Measurements from ENCODE around the gene WHRN.

The WHRN gene

DNA sequence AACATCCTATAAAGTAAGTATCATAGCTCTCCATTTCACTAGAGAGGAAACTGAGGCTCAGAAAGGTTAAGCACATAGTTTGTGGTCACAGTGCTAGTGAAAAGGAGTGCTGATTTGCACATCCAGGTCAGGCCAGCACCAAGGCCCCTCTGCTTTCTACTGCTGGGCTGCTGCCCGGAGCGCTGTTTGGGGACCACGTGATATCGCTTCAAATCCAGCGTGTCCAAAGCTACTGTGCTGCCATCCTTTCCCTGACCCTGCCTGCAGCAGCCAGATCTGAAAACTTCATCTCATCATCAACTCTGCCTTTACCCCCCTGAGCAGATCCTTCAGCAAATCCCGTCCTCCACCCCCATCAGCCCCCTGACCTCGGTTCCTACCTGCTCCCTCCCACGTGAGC lies 76.8 kb downstream of the WHRN start:
- no peak for DNase-seq (ENCODE audit: low read depth)
- TF ChIP-seq, protein P1, sequence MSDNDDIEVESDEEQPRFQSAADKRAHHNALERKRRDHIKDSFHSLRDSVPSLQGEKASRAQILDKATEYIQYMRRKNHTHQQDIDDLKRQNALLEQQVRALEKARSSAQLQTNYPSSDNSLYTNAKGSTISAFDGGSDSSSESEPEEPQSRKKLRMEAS (IDR thresholded peaks at IDR 0.05; ENCODE audit: low read depth, low read length), result no peak
- TF ChIP-seq, protein P2, sequence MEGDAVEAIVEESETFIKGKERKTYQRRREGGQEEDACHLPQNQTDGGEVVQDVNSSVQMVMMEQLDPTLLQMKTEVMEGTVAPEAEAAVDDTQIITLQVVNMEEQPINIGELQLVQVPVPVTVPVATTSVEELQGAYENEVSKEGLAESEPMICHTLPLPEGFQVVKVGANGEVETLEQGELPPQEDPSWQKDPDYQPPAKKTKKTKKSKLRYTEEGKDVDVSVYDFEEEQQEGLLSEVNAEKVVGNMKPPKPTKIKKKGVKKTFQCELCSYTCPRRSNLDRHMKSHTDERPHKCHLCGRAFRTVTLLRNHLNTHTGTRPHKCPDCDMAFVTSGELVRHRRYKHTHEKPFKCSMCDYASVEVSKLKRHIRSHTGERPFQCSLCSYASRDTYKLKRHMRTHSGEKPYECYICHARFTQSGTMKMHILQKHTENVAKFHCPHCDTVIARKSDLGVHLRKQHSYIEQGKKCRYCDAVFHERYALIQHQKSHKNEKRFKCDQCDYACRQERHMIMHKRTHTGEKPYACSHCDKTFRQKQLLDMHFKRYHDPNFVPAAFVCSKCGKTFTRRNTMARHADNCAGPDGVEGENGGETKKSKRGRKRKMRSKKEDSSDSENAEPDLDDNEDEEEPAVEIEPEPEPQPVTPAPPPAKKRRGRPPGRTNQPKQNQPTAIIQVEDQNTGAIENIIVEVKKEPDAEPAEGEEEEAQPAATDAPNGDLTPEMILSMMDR (IDR thresholded peaks at IDR 0.05; ENCODE audit: low read depth, low read length), result no peak
- TF ChIP-seq MYC (IDR thresholded peaks at IDR 0.05; ENCODE audit: low read depth, low read length), result no peak
- no peak for TF ChIP-seq POLR2A (IDR thresholded peaks at IDR 0.05; ENCODE audit: extremely low read depth, insufficient read length)
- no peak overlapping the region for H3K4me3 ChIP-seq (ENCODE audit: low read depth, low read length)

DNA sequence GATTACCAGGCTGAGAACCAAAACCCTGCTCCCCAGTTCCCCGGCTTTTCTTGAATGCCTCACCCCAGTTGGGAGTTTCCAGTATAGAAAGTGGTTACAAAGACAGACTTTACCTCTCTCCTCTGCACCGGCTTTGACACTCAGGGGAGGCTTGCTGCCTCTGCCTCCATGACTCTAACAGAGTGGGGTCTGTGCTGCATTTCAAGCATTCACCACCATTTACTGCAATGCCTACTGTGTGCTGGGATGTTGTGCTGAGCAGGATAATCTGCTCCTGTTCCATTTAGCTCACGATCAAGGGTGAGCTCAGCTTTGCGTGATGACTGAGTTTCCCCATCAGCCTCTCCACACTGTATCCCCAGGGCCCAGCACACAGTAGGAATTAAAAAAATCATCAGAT lies 77.6 kb downstream of the WHRN start:
- TF ChIP-seq MYC (IDR thresholded peaks at IDR 0.05; ENCODE audit: low read depth, low read length), result no peak
- TF ChIP-seq, protein P1 (IDR thresholded peaks at IDR 0.05; ENCODE audit: low read depth, low read length), result no peak
- TF ChIP-seq, protein P2 (IDR thresholded peaks at IDR 0.05; ENCODE audit: low read depth, low read length), result no peak
- no peak for TF ChIP-seq POLR2A (IDR thresholded peaks at IDR 0.05; ENCODE audit: extremely low read depth, insufficient read length)
- no peak for DNase-seq (ENCODE audit: low read depth)
- H3K4me3 ChIP-seq (ENCODE audit: low read depth, low read length), result no peak overlapping the region

DNA sequence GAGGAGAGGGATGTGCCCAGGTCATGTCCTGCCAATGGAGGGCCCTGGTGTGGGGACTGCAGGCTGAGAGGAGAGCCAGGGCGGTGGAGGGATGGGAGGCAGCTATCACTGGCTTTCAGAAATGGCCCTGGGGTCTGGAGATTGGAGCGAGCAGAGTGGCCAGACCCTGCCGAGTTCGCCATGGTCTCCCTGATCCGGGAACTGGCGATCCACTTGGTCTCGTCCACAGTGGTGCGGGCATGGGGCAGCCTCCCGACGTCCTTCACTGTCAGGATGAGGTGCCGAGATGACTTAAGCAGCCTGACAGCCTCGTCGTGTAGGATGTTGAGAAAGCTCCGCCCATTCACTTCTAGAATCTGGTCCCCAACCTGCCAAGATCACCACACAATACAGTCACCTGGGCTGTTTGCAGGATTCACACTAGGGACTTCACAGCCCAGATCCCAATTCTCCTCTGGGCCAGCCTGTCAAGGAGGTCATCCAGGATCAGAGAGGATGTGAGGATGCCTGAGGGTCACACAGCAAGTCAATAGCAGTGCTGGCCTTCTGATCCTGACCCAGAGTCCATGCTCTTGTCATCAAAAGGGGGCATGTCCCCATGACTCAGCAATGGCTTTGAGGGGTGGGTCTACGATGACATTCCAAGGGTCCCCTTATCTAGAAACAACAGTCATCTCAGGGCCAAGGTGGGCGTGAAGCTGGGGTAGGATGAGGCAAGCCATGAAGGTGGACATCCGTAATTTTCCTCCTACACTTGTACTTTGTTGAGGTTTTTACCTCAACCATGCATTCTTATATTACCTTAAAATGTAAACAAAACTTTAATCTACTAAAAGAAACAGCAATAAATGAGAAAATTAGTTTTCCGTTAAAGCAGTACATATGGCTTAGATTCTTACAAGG lies 79.0 kb downstream of the WHRN start:
- no peak for DNase-seq (ENCODE audit: low read depth)
- TF ChIP-seq, protein P2 (IDR thresholded peaks at IDR 0.05; ENCODE audit: low read depth, low read length), result no peak
- no peak for TF ChIP-seq MYC (IDR thresholded peaks at IDR 0.05; ENCODE audit: low read depth, low read length)
- TF ChIP-seq, protein P1 (IDR thresholded peaks at IDR 0.05; ENCODE audit: low read depth, low read length), result no peak
- no peak for TF ChIP-seq POLR2A (IDR thresholded peaks at IDR 0.05; ENCODE audit: extremely low read depth, insufficient read length)
- no peak overlapping the region for H3K4me3 ChIP-seq (ENCODE audit: low read depth, low read length)

DNA sequence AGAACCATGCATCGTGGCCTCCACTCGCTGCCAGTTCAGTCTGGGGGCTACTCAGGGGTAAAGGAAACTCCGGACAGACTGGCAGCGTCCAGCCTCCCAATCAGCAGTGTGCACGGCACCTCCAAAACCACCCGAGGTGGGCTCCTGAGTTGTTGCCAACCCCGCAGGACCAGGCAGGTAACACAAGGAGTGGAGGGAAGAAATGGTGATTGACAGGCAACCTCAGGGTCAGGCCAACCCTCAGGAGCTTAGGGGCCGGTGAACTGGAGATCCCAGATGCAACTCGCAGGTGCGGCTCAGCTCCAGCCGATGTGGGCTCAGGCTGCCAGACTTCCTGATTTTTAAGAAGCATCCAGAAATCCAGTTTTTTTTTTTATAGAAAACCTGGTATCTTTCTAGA lies 80.1 kb downstream of the WHRN start:
- TF ChIP-seq MYC (IDR thresholded peaks at IDR 0.05; ENCODE audit: low read depth, low read length), result no peak
- TF ChIP-seq, protein P2 (IDR thresholded peaks at IDR 0.05; ENCODE audit: low read depth, low read length), result no peak
- no peak for TF ChIP-seq POLR2A (IDR thresholded peaks at IDR 0.05; ENCODE audit: extremely low read depth, insufficient read length)
- DNase-seq (ENCODE audit: low read depth), result no peak
- no peak overlapping the region for H3K4me3 ChIP-seq (ENCODE audit: low read depth, low read length)

DNA sequence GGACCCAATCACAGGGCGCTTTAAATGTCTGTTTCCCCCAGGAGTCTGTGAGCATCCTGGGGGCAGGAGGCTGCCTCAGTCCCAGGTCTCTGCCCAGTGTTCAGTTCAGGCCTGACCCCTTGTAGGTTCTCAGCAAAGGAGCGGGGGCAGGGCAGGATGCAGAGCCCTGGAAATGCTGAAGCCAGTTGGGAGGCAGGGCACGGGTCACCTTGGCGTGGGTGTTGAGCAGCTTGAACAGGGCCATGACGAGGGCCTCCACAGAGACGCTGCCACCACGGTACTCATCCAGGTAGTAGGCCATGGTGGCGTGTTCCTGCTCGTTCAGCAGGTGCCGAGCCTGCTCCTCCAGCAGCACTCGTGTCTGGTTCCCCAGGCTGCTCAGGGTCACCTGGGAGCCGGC lies 81.1 kb downstream of the WHRN start:
- no peak overlapping the region for H3K4me3 ChIP-seq (ENCODE audit: low read depth, low read length)
- TF ChIP-seq POLR2A (IDR thresholded peaks at IDR 0.05; ENCODE audit: extremely low read depth, insufficient read length), result no peak
- TF ChIP-seq MYC (IDR thresholded peaks at IDR 0.05; ENCODE audit: low read depth, low read length), result no peak
- TF ChIP-seq, protein P1 (IDR thresholded peaks at IDR 0.05; ENCODE audit: low read depth, low read length), result no peak
- TF ChIP-seq, protein P2 (IDR thresholded peaks at IDR 0.05; ENCODE audit: low read depth, low read length), result no peak

More for the DNA sequence above, 81.1 kb downstream of the WHRN start:
- no peak for DNase-seq (ENCODE audit: low read depth)

Measured in NB4 (cell line).